IPS-20b (cell line): ENCODE results near the gene RNU6-8.

Experiments
- H3K27ac ChIP-seq: one replicate; pipeline ENCODE4 v1.5.1; 2013; ENCODE audit warnings: low read length
- H3K27me3 ChIP-seq: 2 replicates; pipeline ENCODE4 v1.6.1; 2013; ENCODE audit warnings: mild to moderate bottlenecking, low read length, inconsistent platforms; ENCODE audit not compliant: insufficient read depth
- H3K36me3 ChIP-seq: 2 replicates; pipeline ENCODE4 v1.6.1; 2013; ENCODE audit warnings: low read depth, mild to moderate bottlenecking, inconsistent platforms, low read length, moderate library complexity; ENCODE audit not compliant: insufficient read depth
- H3K4me1 ChIP-seq: 2 replicates; pipeline ENCODE4 v1.6.1; 2013; ENCODE audit warnings: mild to moderate bottlenecking, control low read depth, inconsistent platforms, low read length, moderate library complexity; ENCODE audit not compliant: insufficient read depth
- H3K4me3 ChIP-seq: 2 replicates; pipeline ENCODE4 v1.5.1; 2013; ENCODE audit warnings: mild to moderate bottlenecking, low read length, inconsistent platforms
- H3K9ac ChIP-seq: 2 replicates; pipeline ENCODE4 v1.6.1; 2013; ENCODE audit warnings: low read depth, mild to moderate bottlenecking, inconsistent platforms, low read length, moderate library complexity
- H3K9me3 ChIP-seq: 2 replicates; pipeline ENCODE4 v1.6.1; 2013; ENCODE audit warnings: mild to moderate bottlenecking, low read depth, low read length, inconsistent platforms; ENCODE audit not compliant: insufficient read depth

RNU6-8 gene

GRCh38 chr14:32230181-32230580 lies 27.1 kb upstream of the RNU6-8 start:
- Histone ChIP-seq H3K4me1 (no peaks in the 10 kb centered on the region; the same call in 1 of the 2 replicates), H3K4me3 (no peak overlapping the region)

GRCh38 chr14:32226056-32226455 lies 23.0 kb upstream of the RNU6-8 start:
- Histone ChIP-seq H3K9ac (no peak overlapping the region), H3K27ac (no peak overlapping the region), H3K4me1 (no peaks in the 10 kb centered on the region; the same call in 1 of the 2 replicates), H3K4me3 (no peak overlapping the region), H3K27me3 (no peaks in the 10 kb centered on the region), H3K9me3 (no peaks in the 10 kb centered on the region), H3K36me3 (no peaks in the 10 kb centered on the region)

More at GRCh38 chr14:32230181-32230580, 27.1 kb upstream of the RNU6-8 start:
- no peaks in the 10 kb centered on the region for H3K36me3 ChIP-seq
- H3K9me3 ChIP-seq, result no peaks in the 10 kb centered on the region
- no peak overlapping the region for H3K27ac ChIP-seq
- H3K9ac ChIP-seq, result no peak overlapping the region
- no peaks in the 10 kb centered on the region for H3K27me3 ChIP-seq

GRCh38 chr14:32225378-32225920 lies 22.4 kb upstream of the RNU6-8 start:
- H3K4me3 ChIP-seq, result no peak overlapping the region
- no peak overlapping the region for H3K27ac ChIP-seq
- no peaks in the 10 kb centered on the region for H3K9me3 ChIP-seq
- H3K36me3 ChIP-seq, result no peaks in the 10 kb centered on the region
- H3K4me1 ChIP-seq, result no peaks in the 10 kb centered on the region; the same call in 1 of the 2 replicates
- no peaks in the 10 kb centered on the region for H3K27me3 ChIP-seq
- no peak overlapping the region for H3K9ac ChIP-seq

- Histone ChIP-seq H3K4me3 (no peak overlapping the region), H3K27me3 (no peaks in the 10 kb centered on the region), H3K4me1 (no peaks in the 10 kb centered on the region; the same call in 1 of the 2 replicates), H3K36me3 (no peaks in the 10 kb centered on the region), H3K27ac (no peak overlapping the region), H3K9ac (no peak overlapping the region), H3K9me3 (no peaks in the 10 kb centered on the region)
These were observed 21.8 kb upstream of the RNU6-8 start for GRCh38 chr14:32224737-32225377.

DNA sequence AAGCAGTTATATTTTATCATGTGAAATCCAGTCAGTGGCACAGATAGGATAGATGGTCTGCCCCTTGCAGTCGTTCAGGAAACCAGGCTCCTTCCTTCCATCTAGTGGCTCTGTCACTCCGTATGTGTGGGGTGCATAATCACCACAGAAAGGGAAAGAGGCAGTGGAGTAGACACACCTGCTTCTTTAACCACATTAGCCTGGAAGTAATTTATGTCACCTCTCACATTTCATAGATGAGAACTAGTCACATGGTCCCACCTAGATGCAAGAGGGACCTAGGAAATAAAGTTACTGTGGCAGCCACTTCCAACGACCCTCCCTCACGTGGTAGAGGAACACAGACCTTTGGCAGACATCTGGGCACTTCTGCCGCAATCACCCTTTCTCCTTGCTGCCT lies 14.2 kb upstream of the RNU6-8 start:
- Histone ChIP-seq H3K27me3 (no peaks in the 10 kb centered on the region), H3K9ac (no peak overlapping the region), H3K36me3 (no peaks in the 10 kb centered on the region), H3K27ac (no peak overlapping the region), H3K4me1 (no peaks in the 10 kb centered on the region), H3K4me3 (no peak overlapping the region), H3K9me3 (no peaks in the 10 kb centered on the region; the same call in 1 of the 2 replicates)

- no peak overlapping the region for H3K27ac ChIP-seq
- H3K9ac ChIP-seq, result no peak overlapping the region
- H3K36me3 ChIP-seq, result no peaks in the 10 kb centered on the region
- no peaks in the 10 kb centered on the region for H3K27me3 ChIP-seq
- no peak overlapping the region for H3K4me3 ChIP-seq
- no peaks in the 10 kb centered on the region; the same call in 1 of the 2 replicates for H3K9me3 ChIP-seq
- no peaks in the 10 kb centered on the region for H3K4me1 ChIP-seq
These were observed 9.8 kb upstream of the RNU6-8 start for GRCh38 chr14:32212833-32213232.

GRCh38 chr14:32211068-32211404 lies 8.0 kb upstream of the RNU6-8 start:
- Histone ChIP-seq H3K27ac (no peak overlapping the region), H3K27me3 (no peaks in the 10 kb centered on the region), H3K4me3 (no peak overlapping the region), H3K36me3 (no peaks in the 10 kb centered on the region), H3K9me3 (no peaks in the 10 kb centered on the region; the same call in 1 of the 2 replicates), H3K9ac (no peak overlapping the region), H3K4me1 (no peaks in the 10 kb centered on the region)

- Histone ChIP-seq H3K9me3 (no peaks in the 10 kb centered on the region), H3K9ac (no peak overlapping the region)
These were observed 6.4 kb upstream of the RNU6-8 start for GRCh38 chr14:32209471-32209870.

DNA sequence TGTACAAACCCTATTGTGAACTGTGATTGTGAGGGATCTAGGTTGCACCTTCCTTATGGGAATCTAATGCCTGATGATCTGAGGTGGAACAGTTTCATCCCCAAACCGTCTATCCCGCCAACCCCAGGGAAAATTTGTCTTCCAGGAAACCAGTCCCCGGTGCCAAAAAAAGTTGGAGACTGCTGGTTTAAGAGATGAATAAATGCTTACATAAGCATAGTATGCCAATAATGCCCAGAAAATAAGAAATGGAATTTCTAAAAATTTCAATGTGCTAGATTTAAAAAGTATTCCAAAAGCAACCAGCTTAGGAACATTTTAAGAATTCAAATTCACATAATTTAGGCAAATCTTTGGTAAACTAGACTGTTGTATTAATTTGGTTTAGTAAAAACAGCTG lies 5.4 kb upstream of the RNU6-8 start:
- H3K4me3 ChIP-seq, result no peak overlapping the region
- H3K9me3 ChIP-seq, result no peaks in the 10 kb centered on the region
- no peak overlapping the region for H3K9ac ChIP-seq
- H3K27ac ChIP-seq, result no peak overlapping the region
- H3K4me1 ChIP-seq, result no peaks in the 10 kb centered on the region
- no peaks in the 10 kb centered on the region for H3K36me3 ChIP-seq
- peaks cover 7% of the 10 kb centered on the region; the same call in 1 of the 2 replicates for H3K27me3 ChIP-seq

More at GRCh38 chr14:32209471-32209870, 6.4 kb upstream of the RNU6-8 start:
- Histone ChIP-seq H3K27ac (no peak overlapping the region), H3K27me3 (peaks cover 4% of the 10 kb centered on the region; the same call in 1 of the 2 replicates), H3K4me3 (no peak overlapping the region), H3K36me3 (no peaks in the 10 kb centered on the region), H3K4me1 (no peaks in the 10 kb centered on the region)

DNA sequence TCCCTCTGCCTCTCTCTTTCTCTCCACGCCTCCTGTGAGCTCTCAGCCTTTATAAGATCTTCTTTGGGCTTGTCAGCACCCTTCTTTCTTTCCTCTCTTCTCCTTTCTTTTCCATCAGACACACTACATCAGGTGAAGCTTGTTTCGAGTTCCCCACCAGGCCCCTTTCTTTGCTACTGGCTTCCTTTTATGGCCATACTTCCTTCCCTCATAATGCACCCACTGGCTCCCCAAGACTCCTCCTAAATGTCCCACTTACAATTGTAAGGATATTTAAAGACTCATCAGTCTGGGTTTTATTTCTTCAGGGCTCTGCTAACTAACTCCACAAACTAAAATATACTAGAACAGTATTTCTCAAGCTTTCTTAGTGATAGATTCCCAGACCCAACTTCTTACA lies 3.5 kb upstream of the RNU6-8 start:
- Histone ChIP-seq H3K36me3 (no peaks in the 10 kb centered on the region), H3K4me3 (no peak overlapping the region), H3K27ac (no peak overlapping the region), H3K9me3 (no peaks in the 10 kb centered on the region), H3K27me3 (peaks cover 17% of the 10 kb centered on the region), H3K9ac (no peak overlapping the region), H3K4me1 (no peaks in the 10 kb centered on the region)

- no peak overlapping the region for H3K9ac ChIP-seq
- no peaks in the 10 kb centered on the region for H3K4me1 ChIP-seq
- H3K4me3 ChIP-seq, result no peak overlapping the region
- H3K36me3 ChIP-seq, result no peaks in the 10 kb centered on the region
- no peaks in the 10 kb centered on the region for H3K9me3 ChIP-seq
- H3K27ac ChIP-seq, result no peak overlapping the region
- H3K27me3 ChIP-seq, result peaks cover 17% of the 10 kb centered on the region
These were observed 2.9 kb upstream of the RNU6-8 start for GRCh38 chr14:32205984-32206383.

DNA sequence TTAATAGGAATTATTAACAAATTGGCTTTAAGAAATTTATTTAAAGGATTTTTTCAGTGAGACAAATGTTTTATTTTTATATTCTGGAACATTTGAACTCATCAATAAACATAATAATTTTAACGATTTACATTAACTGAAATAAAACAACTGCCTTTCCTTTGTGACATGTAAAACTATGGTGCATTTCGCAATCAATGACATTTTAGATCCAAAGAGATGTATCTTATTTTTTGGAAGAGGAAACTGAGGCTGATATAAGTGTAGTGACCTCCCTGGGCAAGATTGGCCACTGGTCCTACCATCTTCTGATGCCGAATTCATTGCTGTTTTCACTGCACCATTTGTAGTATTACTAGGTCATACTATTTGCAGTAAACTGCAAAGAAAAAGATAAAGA lies 2.5 kb upstream of the RNU6-8 start:
- H3K4me1 ChIP-seq, result no peaks in the 10 kb centered on the region

More for the DNA sequence above, 2.5 kb upstream of the RNU6-8 start:
- Histone ChIP-seq H3K36me3 (no peaks in the 10 kb centered on the region), H3K9me3 (no peaks in the 10 kb centered on the region), H3K4me3 (no peak overlapping the region), H3K27ac (no peak overlapping the region), H3K27me3 (peaks cover 21% of the 10 kb centered on the region), H3K9ac (no peak overlapping the region)
